ENCODE data around the gene BICC1.

Gene BICC1

GRCh38 chr10:58662314-58662713 is 149.6 kb downstream of the BICC1 start:
- H3K4me3 ChIP-seq (replicated peaks in 1 of 2; ENCODE audit: low read depth in 2 of 2, low read length in 2 of 2) = no peak overlapping the region

DNA sequence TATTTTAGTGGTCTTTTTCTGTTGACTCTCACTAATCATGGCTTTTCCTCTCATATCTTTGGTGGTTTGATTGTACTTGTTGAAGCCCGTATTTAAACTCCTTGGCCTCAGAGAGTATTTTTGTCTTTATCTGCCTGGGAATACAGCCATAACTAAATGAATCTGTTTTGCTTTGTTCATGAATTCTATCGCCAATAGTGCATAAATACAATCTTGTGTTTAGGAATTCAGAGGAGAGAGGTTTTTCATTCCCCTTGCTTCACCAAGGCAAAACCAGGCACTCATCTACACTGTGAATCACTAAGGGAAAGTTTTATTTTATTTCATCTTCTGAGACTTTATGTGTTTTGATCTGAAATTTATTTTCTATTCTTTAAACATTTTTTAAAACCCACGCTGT is 152.7 kb downstream of the BICC1 start:
- TF ChIP-seq, protein P1, sequence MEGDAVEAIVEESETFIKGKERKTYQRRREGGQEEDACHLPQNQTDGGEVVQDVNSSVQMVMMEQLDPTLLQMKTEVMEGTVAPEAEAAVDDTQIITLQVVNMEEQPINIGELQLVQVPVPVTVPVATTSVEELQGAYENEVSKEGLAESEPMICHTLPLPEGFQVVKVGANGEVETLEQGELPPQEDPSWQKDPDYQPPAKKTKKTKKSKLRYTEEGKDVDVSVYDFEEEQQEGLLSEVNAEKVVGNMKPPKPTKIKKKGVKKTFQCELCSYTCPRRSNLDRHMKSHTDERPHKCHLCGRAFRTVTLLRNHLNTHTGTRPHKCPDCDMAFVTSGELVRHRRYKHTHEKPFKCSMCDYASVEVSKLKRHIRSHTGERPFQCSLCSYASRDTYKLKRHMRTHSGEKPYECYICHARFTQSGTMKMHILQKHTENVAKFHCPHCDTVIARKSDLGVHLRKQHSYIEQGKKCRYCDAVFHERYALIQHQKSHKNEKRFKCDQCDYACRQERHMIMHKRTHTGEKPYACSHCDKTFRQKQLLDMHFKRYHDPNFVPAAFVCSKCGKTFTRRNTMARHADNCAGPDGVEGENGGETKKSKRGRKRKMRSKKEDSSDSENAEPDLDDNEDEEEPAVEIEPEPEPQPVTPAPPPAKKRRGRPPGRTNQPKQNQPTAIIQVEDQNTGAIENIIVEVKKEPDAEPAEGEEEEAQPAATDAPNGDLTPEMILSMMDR (IDR thresholded peaks at IDR 0.05; ENCODE audit: low read depth, low read length) = no peak
- DNase-seq (ENCODE audit: low read depth in 2 of 2) = no peak
- H3K4me3 ChIP-seq (replicated peaks in 1 of 2; ENCODE audit: low read depth in 2 of 2, low read length in 2 of 2) = no peak overlapping the region

More at GRCh38 chr10:58662314-58662713, 149.6 kb downstream of the BICC1 start:
- TF ChIP-seq, protein P1 (IDR thresholded peaks at IDR 0.05; ENCODE audit: low read depth, low read length) = no peak
- DNase-seq (ENCODE audit: low read depth in 2 of 2) = peak; percentile 85 to 95

- H3K4me3 ChIP-seq (replicated peaks in 1 of 2; ENCODE audit: low read depth in 2 of 2, low read length in 2 of 2) = peak overlapping the region in 1 of 2 donors; percentile 27
- DNase-seq (ENCODE audit: low read depth in 2 of 2) = peak in 1 of 2 donors; percentile 48
- TF ChIP-seq, protein P1 (IDR thresholded peaks at IDR 0.05; ENCODE audit: low read depth, low read length) = no peak
These were observed 153.4 kb downstream of the BICC1 start for GRCh38 chr10:58666024-58666423.

DNA sequence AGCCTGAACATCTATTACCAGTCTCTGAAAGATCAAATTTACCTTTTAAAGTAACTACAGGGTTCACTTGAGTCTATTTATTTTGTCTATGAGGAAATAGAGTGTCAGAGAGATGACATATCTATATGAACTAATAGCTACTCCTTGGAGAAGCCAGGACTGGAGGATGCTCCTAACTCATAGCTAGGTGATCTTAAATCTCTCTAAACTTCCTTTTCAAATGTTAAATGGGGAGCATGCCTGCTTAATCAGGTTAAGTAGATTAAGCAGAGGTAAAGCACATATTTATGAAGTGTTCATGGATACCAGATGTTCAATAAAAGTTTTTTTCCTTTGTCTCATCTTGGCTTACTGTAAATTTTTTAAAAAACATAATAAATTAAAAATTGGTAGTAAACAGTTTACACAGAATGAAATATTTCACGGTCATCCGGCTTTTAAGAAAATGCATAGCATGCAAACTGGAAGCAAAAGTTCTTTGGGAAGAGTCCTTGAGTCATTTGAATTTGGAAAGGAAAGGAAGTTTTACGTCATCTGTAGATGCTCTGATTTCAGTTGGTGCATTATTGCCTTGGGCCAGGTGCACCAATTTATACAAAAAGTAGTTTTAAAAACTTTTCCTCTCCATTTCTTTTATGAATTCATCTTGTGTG is 155.1 kb downstream of the BICC1 start:
- no peak for DNase-seq (ENCODE audit: low read depth in 2 of 2)
- H3K4me3 ChIP-seq (replicated peaks in 1 of 2; ENCODE audit: low read depth in 2 of 2, low read length in 2 of 2) = no peak overlapping the region
- TF ChIP-seq, protein P1 (IDR thresholded peaks at IDR 0.05; ENCODE audit: low read depth, low read length) = no peak

- TF ChIP-seq, protein P1 (IDR thresholded peaks at IDR 0.05; ENCODE audit: low read depth, low read length) = no peak
- H3K4me3 ChIP-seq (replicated peaks in 1 of 2; ENCODE audit: low read depth in 2 of 2, low read length in 2 of 2) = no peak overlapping the region
- DNase-seq (ENCODE audit: low read depth in 2 of 2) = peak; percentile 42 to 73
These were observed 160.2 kb downstream of the BICC1 start for GRCh38 chr10:58672845-58673244.

GRCh38 chr10:58674251-58674650 is 161.6 kb downstream of the BICC1 start:
- TF ChIP-seq, protein P1 (IDR thresholded peaks at IDR 0.05; ENCODE audit: low read depth, low read length) = no peak
- DNase-seq (ENCODE audit: low read depth in 2 of 2) = peak in 1 of 2 donors; percentile 71
- H3K4me3 ChIP-seq (replicated peaks in 1 of 2; ENCODE audit: low read depth in 2 of 2, low read length in 2 of 2) = no peak overlapping the region

DNA sequence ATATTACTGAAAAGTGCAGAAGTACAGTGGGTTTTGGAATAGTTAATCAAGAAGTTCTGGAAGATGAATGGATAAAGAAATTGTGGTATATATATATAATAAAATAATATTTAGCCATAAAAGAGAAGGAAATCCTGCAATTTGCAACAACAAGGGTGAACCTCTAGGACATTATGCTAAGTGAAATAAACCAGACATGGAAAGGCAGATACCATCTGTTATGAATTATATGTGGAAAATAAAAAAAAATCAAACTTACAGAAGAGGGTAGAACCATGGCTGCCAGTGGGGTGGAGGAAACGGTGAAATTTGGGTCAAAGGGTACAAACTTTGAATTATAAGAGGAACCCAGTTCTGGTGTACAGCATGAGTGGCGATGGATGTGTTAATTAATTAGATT is 162.6 kb downstream of the BICC1 start:
- DNase-seq (ENCODE audit: low read depth in 2 of 2) = no peak
- H3K4me3 ChIP-seq (replicated peaks in 1 of 2; ENCODE audit: low read depth in 2 of 2, low read length in 2 of 2) = no peak overlapping the region
- TF ChIP-seq, protein P1 (IDR thresholded peaks at IDR 0.05; ENCODE audit: low read depth, low read length) = no peak

All from cardiac fibroblast (primary cell).